HPDE6-E6E7 (cell line): ENCODE measurements around the gene NHSL2.

Source experiments
- DNase-seq: peaks from one replicate; pipeline ENCODE4 v3.0.0; 2011; ENCODE audit warnings: missing footprints; ENCODE audit errors: extremely low spot score

The NHSL2 gene

GRCh38 chrX:72071213-72071612, 160.6 kb downstream of the NHSL2 start:
- DNase-seq = no peak

DNA sequence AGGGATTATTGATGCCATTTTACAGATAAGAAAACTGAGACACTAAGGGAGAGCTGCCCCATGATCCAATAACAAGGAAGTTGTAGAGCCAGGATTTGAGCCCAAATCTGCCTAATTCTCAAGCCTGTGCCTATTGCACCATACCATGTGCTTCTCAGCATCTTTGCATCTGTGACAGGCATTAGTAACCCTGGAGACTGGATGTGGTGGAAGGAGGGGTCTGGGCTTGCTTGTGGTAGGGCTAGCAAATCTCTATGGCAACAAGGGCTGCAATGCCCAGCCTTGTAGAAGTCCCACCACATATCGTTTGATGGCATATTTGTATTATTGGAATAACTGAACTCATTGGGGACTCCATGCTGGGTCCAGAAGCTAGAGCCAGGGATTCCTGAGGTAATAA, 163.0 kb downstream of the NHSL2 start:
- no peak for DNase-seq

DNA sequence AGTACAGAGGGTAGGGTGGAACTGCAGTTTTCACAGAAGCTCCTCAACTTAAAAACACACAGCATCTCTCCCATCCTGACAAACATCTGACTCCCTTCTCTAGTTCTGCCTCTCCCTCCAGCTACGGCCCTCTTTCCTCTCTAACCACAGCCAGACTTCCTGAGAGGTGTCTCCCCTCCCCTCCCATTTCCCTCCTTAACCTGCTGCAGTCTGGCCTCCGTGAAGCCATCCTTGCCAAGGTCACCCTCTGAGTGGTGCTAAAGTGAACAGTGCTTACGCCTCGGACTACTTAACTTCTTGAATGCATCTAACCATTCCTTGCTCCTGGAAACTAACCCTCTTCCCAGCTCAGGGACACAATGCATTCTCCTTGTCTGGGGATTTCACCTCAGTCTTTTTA, 167.8 kb downstream of the NHSL2 start:
- DNase-seq = no peak

DNA sequence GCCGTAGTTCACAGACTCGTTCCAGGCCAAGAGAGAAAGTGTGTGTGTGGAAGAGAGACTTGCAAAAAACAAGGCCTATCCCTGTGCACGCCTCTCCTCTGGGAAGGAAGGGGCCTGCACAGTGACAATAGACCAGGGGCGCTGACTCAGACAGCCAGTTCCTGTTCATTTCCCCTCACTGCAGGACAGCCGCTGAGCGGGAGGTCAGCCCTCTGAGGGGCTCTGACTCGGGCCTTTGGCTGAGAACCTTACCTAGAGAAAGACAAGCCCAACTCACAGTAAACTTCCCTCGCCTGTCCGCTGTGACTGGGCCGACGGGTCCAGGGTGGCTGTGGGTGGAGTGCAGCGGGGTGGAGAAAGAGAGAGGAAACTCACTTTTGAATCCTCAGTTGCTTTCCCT, 169.0 kb downstream of the NHSL2 start:
- DNase-seq = no peak

DNA sequence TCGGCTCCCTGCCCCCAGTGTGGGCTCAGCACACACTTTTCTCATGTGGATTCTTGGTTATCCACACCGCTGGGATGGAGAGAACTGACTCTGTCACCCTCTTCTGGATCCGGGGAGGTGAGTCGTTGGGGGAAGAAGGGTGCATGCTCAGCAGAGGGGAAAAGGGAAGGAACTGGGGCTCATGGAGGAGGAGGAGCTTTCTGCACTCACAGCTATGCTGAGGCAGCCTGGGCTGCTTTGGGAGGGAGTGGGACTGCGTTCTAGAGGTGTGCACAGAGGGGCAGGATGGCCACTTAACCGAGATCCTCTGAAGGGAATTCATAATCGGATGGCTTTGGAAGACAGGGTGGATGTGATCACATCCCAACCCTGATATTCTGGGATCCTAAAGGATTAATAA, 169.5 kb downstream of the NHSL2 start:
- DNase-seq = no peak

- DNase-seq = no peak
Observed at GRCh38 chrX:72080800-72081199, 170.2 kb downstream of the NHSL2 start.

DNA sequence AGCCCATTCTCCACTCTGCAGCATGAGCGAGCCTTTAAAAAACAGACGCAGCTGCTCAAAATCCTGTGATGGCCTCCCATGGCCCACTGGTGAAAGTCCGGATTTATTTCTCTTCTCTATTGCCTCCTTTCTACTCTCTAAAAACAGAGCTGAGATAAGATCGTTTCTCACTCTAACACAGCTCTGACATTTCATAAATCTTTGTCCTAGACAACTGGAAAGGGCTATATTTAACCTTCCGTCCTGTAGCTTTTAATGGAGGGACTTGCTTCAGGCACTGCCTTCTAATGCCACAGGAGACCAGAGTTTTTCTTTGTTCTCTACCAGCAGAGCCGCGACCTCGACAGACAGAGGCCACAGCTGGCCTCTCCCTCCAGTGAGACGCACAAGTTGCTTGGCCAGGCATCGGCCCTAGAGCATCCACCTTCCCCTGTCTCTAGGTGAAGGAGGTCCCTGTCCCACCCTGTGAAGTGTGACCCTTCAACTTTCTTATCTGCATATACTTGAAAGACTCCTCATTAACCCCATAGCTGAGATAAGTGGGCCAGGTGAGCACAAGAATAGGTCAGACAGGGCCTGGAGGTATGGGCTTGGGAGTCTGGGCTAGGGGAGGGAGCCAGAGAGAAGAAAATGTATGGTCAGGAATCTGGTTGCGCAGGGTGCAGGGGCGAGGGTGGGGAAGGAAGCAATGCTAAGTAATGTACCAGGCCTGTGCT, 171.1 kb downstream of the NHSL2 start:
- DNase-seq = no peak

GRCh38 chrX:72083291-72083690, 172.6 kb downstream of the NHSL2 start:
- no peak for DNase-seq

DNA sequence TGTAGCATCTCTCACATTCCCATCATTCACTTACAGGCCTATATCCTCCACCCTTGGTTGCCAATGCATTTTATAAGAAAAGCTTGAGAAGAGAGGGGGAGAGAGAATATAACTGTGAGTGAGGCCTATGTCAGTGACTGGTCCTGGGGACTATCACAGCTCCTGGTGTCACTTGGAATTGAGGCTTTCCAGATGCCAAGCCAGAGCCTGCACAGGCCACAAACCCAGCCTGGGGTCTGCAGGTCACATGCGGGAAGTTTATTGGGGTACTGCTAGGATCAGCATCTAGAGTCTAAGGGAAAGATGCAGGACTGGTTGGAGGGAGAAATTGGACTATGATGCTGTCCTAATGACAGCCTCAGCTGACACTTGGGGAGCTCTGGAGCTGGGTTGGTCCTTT, 173.5 kb downstream of the NHSL2 start:
- no peak for DNase-seq

DNA sequence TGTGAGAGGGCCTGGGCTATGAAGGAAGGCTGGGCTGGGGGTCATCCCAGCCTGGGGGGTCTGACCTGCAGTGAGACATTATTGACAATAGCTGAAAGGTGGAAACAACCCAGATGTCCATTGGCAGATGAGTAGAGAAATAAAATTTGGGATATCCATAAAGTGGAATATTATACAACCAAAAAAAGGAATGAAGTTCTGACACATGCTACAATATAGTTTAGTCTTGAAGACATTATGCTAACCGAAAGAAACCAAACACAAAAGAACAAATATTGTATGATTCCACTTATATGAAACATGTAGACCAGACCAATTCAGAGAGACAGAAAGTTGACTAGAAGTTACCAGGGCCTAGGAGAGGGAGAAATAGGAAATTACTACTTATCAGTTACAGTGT, 176.3 kb downstream of the NHSL2 start:
- DNase-seq = no peak

- DNase-seq = no peak
Observed at GRCh38 chrX:72088761-72089160, 178.1 kb downstream of the NHSL2 start.

DNA sequence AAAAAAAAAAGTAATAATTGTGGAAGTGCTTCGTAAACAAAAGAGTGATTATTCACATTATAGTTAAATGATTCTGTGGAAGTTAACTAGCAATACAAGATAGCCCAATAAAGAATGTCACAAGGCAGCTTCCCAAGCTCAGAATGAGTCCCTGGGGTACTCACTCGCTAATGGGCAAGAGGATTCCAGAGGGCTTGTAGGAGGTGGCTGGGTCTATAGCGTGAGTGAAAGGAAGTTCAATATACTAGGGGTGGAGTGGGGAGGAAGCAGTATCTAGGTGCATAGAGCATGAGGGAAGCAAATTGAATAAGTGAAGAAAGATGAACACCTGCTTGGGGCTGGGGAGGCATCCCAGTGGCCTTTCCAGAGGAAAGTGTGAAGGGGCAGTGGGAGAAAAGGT, 178.6 kb downstream of the NHSL2 start:
- no peak for DNase-seq

DNA sequence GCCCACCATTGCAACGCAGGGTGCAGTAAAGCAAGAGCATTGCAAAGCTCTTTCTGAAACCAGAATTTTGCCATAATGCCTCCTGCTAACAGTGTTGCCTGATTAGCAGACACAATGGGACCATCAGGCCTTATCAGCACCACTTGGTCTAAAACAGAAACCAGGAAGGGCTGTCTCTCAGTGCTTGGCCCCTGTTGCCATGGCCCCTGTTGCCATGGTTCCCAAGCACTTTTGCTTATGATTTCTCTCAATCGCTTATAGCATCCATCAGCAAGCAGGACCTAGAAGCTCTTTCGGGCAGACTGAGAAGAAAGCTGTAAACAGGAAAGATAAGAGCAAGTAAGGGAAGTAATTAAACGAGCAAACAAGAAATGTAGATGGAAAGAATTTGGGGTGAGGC, 184.2 kb downstream of the NHSL2 start:
- no peak for DNase-seq

DNA sequence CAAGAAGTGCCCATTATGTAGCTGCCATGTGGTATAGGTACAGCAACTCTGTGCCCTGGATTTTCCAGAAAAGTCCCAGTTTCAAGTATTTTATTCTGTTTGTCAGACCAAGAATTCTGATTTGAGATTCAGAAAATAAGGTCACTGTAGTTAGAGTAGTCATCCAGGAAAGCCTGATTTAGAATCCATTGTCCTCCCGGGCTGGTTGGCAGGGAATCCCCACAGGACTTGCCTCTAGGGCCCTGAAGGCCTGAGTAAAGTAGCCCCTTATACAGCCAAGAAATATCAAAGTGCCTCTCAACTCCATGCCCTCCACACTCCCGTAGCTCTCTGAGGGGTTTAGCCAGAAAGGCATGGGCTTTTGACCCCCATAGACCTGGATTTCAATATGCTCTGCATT, 184.7 kb downstream of the NHSL2 start:
- no peak for DNase-seq

GRCh38 chrX:72097098-72097497, 186.5 kb downstream of the NHSL2 start:
- no peak for DNase-seq

DNA sequence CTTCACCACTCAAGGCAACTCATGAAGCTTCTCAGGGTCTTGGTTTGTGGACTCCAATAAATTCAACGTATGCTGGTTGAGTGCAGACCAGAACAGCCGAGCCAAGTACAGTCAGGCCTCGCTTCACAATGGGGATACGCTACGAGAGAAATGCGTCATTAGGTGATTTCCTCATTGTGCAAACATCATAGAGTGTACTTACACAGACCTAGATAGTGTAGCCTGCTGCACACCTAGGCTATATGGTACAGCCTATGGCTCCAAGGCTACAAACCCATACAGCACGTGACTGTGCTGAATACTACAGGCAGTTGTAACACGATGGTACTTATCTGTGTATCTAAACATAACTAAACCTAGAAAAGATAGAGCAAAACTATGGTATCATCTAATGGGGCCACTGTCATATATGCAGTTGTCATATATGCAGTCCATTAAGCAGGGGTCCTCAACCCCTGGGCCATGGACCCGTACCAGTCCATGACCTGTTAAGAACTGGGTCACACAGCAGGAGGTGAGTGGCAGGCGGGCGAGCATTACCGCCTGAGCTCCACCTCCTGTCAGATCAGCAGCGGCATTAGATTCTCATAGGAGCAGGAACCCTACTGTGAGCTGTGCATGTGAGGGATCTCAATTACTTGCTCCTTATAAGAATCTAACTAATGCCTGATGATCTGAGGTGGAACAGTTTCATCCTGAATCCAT, 189.6 kb downstream of the NHSL2 start:
- no peak for DNase-seq

GRCh38 chrX:72100824-72101351, 190.2 kb downstream of the NHSL2 start:
- DNase-seq = no peak

DNA sequence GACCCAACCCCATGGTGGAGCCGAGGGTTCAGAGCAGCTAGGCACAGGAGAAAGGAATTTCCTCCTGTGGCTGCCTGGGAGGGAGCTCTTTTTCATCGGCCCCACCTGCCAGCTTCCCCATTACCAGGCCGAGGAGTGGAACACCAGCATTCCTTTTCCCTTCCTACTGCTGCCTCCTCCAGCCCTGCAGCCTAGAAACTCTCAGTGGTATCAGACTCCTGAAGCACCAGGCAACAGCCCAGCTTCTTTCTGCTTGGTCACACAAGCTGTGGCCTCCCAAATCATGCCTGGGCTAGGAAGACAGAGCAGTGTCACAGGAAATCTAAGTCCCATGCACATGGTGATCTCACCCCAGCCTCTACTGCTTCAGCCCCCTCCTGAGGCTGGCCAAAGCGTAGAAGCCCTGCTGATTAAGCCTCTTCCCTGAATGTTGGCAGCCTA, 191.0 kb downstream of the NHSL2 start:
- DNase-seq = no peak

- no peak for DNase-seq
Observed at GRCh38 chrX:72102126-72102525, 191.5 kb downstream of the NHSL2 start.

GRCh38 chrX:72102760-72103159, 192.1 kb downstream of the NHSL2 start:
- DNase-seq = no peak

DNA sequence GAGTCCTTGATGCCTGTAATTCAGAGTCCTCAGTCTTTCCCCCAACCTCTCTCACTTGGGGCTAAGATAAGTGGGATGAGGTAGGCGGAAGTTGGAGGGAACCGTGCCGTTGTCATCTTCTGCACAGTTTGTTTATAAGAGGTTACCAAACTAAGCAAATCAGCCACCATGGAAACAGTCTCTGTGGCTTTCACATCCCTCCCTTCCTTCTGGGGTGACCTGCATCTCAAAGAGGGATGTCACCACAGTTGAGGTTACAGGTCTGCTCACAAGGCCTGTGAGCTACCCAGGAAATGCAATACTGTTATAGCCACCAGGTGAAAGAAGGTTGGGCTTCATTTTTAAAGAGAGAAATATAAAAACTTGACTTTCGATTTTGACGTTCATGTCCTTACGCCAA, 194.8 kb downstream of the NHSL2 start:
- no peak for DNase-seq

- DNase-seq = no peak
Observed at GRCh38 chrX:72107320-72107719, 196.7 kb downstream of the NHSL2 start.

GRCh38 chrX:72107841-72108595, 197.4 kb downstream of the NHSL2 start:
- no peak for DNase-seq
